DMS114 treated with DMSO at 0.1 percent for 48 hours (cell line): ENCODE data around the gene HSD3B7.
"Not testable (repeated sequence)": the region's sequence is repeated elsewhere in the genome, so short reads cannot be mapped to it uniquely, and the experiment has no call there.

Experiments
- DNase-seq: peaks from one replicate; lab custom pipeline; 2025; ENCODE audit not compliant: unreplicated experiment; lab: John Stamatoyannopoulos, UW

The HSD3B7 gene

DNA sequence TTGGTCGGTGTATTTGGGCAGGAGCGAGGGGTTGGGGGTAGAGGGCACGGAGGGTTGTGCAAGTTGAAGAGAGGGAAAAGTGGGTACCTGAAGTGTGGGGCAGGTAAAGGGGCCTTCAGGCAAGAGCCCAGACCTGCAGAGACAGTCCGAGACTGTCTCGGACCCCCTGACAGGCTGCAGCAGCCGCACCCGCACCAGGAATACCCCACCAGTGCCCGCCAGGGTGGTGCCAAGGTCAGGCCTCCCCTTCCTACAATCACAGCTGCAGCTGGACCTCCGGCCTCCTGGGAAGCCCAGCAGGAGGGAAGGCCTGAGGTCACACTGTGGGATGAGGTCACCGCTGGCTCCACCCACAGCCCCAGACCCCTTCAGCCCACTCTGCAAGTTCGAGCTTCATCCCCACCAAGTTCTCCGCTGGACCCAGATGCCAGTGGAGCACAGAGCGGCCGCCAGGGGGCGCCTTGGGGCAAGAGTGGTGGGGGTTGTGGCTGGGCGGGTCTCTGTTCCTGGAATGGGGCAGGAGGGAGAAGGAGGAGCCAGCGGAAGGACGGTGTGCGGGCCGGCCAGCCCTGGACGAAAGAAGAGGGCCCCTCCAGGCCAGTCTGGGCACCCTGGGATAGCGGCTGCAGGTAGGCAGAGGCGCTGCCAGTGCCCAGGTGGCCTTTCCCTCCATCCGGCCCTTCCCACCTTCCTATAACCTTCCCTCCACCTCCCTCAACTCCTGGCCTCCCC, at the start of gene HSD3B7:
Gene HSD3B7 (plus strand): TSS at position 539 of the 732 bp plus-strand sequence. CDS start 452 bp downstream, outside the sequence.
- peak; percentile 49 for DNase-seq

DNA sequence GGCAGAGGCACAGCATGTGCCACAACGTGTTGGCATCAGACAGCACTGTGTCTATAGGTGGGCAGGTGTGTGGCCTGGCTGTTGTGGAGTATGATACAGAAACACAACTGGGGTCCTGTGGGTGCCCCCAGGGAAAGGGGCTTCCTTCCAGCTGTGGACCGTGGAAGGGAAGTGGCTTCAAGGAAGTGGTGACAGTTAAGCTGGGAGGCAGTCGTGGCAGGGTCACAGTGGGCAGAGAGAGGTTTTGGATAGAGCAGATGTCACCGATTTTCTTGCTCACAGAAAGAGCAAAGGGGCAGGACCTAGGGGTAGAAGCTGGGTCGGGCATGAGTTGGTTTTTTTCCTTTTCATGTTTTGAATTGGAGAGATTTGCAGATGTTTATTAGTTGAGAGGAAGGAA, 47.3 kb upstream of the HSD3B7 start:
- DNase-seq: no peak

DNA sequence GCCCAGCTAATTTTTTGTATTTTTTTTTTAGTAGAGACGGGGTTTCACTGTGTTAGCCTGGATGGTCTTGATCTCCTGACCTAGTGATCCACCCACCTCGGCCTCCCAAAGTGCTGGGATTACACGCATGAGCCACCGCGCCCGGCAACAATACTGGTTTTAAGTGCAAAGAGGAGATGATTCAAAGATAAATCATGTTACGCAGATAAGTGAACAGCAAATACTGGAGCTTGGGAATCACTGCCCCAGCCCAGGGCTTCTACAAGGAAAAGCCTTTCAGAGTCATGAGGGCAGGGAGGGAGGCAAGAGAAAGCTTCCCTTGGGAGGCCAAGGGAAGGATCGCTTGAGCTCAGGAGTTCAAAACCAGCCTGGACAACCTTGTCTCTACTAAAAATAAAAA, 45.4 kb upstream of the HSD3B7 start:
- DNase-seq: not testable (repeated sequence)

DNA sequence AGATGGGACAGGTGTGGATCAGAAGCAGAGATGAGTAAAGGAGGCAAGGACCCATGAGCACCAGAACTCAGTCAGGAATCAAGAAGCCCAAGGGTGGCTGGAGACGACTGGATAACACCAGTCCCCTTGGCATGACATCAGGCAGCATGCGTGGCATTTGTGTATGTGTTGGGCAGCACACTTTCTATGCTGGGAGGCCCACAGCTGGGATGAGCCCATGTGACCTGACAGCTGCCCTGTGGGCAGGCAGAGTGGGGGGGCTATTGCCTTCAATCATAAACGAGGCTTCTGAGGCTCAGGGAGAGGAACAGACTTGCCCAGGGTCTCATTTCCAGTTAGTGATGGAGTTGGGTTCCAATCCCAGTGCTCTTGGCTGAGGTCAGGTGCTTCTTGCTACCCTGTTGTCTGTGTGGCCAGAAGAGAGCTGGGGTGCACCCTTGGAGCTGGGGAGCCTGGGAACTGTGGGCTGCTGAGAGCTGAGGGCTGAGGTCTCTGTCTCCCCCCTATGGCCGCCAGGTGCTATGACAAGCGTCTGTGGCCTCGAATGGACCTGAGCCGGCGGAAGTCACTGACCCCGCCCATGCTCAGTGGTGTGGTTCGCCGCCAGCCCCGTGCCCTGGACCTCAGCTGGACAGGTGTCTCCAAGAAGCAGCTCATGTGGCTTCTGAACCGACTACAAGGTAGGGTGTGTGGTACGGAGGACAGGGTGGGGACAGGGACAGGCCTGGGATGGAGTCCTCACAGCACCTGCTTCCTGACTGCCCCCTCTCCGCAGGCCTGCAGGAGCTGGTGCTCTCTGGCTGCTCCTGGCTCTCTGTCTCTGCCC, 43.2 kb upstream of the HSD3B7 start:
- peak; percentile 15 for DNase-seq

DNA sequence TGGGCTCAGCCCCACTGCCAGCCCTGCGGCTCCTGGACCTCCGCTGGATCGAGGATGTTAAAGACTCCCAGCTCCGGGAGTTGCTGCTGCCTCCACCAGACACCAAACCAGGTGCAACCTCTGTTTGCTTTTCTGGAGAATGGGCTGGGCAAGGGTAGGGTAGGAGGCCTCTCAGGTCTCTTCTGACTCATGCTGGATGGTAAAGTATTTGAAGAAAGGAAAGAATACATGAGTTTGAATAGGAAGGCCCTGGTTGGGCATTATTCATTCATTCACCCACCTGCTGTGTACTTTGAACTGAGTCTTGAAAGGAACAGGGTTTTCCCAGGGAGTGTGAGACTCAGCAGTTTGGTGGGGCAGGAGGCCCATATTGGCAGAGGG, 42.6 kb upstream of the HSD3B7 start:
- no peak for DNase-seq

DNA sequence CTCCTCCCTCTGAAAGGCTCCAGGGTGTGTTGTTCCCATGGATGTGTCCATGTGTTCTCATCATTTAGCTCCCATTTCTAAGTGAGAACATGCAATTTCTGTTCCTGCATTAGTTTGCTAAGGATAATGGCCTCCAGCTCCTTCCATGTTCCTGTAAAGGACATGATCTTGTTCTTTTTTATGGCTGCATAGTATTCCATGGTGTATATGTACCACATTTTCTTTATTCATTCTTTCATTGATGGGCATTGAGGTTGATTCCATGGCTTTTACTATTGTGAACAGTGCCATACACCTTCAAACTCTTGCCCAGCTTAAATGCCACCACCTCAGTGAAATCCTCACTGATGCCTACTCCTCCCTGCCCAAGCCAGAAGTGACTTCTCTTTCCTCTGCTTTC, 40.7 kb upstream of the HSD3B7 start:
- no peak for DNase-seq

DNA sequence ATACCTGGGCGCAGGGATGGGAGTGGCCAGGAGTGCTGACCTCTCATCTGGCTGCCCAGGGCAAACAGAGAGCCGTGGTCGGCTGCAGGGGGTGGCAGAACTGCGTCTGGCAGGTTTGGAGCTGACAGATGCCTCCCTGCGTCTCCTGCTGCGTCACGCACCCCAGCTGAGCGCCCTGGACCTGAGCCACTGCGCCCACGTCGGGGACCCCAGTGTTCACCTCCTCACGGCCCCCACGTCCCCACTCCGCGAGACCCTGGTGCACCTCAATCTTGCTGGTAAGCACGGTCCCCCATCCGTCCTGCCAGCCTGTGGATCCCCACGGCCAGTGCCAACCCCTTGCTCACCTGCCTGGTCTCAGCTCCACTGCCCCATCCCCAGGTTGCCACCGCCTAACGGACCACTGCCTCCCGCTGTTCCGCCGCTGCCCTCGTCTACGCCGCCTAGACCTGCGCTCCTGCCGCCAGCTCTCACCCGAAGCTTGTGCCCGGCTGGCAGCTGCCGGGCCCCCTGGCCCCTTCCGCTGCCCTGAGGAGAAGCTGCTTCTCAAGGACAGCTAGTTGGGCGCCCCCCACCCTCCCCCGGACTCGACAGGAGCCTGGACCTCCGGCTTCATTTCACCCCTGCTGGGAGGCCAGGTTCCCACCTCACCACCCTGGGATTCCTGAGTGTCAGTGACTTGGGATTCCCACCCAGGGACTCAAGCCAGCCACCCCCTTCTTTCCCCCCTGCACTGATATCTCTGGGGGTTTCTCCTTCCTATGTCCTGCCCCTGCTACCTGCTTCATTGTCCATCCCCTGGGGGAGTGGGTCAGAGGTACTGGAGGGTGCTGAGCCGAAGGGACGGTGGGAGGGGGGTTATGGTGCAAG, 38.1 kb upstream of the HSD3B7 start:
- DNase-seq: no peak

DNA sequence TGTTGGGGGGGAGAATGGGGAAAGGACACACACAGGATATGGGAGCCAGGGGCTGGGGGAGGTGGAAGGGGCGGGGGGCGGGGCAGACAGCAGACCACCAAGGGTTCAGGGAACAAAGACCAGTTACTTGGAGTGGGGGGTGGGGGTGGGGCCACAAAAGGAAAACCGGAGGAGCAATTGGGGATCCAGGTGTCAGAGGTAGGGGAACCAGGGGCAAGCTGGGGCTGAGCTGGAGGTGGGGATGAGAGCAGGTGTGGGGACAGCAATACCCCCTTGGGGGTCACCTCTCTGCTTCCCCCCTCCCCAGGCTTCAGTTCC, 37.5 kb upstream of the HSD3B7 start:
- DNase-seq: no peak

DNA sequence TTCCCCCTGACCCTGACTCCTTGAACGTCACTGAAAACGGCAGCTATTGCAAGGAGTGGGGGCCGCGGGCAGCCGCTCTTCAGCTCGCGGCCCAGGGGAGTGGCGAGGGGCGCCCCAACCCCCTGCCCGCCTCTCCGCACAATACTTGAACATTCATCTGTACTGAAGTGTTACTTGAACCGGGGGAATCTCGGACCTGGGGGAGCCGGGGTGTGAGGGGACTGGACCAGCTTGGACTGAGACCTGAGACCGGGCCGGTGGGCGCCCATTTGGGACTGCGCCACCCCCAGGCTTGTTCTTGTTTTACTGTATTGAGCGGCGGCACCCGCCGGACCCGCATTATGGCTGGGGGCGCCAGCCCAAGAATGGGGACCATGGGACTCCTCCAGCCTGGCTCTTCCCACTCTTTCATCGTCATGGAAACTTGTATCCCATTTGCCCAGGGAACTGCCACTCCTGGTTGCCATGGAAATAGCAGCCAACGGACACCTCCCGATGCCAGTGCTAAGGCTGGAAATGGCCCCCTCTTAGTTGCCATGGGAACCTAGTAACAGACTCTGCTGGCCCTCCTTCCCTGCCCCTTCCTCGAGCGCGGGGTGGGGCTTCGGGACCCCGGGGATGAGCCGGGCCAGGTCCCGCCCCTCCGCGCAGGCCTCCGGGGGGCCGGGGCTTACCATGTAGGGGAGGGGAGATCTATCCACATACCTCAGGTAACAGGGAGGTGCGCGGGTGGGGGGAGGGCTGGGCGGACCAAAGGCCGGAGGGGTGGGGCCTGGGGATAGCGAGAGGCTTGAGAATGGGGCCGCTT, 36.9 kb upstream of the HSD3B7 start:
- peak; percentile 98 for DNase-seq

DNA sequence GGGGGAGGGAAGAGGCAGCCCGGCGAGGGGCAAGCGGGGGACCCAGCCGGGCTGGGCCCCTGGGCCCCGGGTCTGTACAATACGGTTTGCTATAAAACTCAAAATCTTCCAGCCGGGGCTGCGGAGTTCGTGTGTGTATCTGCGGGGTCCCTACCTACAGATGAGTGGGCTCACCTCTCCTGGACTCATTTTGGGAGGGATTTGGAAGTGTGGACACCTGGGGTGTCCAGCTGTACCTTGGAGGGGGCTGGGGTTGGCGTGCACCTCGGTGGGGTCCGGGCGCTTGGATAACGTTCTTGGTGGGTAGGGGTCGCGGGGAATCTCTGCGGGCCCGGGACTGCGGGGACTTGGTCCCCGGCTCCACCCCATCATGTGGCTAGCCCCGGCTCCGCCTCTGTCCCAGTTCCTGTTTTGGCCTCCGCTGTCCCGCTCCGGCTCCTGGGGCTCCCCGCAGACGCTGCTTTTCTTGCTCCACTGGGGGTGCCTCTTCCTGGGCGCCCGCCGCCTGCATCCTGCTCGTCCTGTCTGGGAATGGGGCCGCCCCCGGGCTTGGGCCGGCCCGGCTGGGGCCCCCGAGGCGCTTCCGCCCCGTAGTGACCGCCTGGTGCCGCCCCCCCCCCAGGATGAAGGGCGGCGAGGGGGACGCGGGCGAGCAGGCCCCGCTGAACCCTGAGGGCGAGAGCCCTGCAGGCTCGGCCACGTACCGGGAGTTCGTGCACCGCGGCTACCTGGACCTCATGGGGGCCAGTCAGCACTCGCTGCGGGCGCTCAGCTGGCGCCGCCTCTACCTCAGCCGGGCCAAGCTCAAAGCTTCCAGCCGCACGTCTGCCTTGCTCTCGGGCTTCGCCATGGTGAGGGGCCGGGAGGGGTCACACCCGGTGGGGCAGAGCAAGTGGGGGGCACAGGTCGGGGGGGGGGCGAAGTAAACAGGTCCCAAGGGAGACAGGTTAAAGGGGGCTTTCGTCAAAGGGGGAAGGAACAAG, 36.0 kb upstream of the HSD3B7 start, which contains the start of gene ORAI3:
Gene ORAI3 (plus strand): TSS at position 402 of the 983 bp plus-strand sequence. CDS start 222 bp downstream, at position 624.
- peak; percentile 50 for DNase-seq

DNA sequence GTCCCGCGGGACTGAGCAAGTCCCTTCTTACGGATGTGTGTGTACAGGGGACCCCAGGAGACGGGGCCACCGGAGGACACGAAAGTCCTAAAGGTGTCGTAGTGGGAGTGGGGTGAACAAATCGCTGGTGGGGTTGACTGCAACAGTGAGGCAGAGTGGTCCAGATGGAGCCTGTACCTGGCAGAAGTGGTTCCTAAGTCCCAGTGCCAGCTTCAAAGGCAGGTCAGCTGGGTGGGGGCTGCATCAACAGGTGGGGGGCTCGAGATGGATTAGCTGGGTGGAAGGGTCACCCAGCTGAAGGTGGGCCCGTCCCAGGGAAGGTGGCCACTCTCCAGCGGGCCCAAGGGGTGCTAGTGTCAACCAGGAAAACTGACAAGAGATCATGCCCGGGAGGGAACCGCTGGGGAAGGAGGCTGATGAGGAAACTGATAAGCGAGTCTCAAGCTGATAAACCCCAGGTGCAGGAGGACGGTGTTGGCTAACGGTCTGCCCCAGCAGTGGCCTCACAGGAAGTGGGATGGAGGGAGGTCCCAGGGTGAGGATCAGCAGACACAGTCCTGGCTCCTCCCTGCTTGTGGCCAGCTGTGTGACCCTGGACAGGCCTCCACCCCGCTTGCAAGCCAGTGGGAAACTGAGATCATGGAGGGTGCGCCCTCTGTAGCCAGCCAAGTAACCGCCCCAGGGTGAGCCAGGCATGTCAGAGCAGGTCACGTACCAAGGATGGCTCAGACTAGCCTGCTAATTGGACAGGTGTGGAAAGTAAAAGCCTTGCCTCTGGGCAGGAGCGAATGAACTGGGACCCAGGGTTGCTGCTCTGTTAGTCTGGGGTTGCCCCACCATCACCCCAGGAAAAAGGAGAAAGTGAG, 35.1 kb upstream of the HSD3B7 start:
- DNase-seq: no peak

DNA sequence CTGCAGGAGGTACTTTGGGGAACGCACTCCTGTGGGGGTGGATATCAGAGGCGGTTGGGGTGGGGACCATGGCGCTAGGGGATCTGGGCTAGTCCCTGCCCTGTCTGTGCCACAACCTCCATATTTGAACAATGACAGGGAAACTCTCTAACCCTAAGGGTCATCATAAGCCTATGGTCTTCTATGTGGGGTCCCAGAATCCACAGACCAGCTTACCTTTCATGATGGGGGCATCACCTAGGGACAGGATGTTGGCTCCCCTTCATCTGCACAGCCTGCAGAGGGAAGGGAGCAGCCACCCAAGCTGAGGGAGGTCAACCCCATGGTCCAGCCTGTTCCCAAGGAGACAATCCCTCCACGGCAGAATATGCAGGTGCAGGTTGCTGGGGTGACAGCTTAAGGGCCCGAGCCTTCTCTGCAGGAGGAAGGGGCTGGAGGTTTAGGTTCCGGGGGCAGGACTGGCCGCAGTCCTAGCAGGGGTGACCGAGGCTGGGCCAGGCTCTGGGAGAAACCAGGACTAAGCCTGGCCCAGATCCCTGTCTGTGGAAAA, 34.4 kb upstream of the HSD3B7 start:
- no peak for DNase-seq

DNA sequence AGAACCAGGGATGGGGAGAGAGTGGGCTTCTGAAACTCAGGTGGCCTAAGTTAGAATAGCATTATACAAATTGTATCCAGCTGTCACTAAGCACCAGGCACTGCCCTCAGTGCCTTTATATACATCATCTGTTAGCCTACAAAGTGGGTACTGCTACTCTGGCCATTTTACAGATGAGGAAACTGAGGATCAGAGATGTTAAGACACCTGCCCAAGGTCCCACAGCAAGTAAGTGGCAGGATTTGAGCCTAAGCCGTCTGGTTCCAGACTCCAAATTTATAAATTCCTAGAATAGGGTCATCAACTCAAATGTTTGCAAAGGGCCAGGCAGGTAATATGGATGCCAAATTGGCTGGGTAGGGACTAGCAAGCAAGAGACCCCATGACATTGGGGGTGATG, 33.8 kb upstream of the HSD3B7 start:
- DNase-seq: no peak

DNA sequence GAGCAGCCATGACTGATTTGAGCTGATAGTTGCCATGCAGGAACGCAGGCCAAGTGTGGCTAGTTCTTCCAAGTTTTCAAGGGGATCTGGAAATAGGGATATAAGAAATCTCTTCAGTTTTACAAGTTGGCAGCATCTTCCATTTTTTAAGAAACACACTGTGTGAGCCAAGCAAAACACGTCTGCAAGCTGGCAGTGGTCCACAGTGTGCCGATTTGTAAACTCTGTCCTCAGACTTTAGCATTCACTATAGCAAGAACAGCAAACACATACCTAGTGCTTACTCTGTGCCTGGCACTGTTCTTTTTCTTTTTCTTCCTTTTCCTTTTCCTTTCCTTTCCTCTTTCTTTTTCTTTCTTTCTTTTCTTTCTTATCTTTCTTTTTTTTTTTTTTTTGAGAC, 33.3 kb upstream of the HSD3B7 start:
- DNase-seq: no peak

DNA sequence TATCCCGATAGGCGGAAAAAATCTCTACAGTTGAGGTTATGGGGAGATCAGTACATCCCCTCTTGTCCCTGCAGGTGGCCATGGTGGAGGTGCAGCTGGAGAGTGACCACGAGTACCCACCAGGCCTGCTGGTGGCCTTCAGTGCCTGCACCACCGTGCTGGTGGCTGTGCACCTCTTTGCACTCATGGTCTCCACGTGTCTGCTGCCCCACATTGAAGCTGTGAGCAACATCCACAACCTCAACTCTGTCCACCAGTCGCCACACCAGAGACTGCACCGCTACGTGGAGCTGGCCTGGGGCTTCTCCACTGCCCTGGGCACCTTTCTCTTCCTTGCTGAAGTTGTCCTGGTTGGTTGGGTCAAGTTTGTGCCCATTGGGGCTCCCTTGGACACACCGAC, 31.9 kb upstream of the HSD3B7 start:
- no peak for DNase-seq

DNA sequence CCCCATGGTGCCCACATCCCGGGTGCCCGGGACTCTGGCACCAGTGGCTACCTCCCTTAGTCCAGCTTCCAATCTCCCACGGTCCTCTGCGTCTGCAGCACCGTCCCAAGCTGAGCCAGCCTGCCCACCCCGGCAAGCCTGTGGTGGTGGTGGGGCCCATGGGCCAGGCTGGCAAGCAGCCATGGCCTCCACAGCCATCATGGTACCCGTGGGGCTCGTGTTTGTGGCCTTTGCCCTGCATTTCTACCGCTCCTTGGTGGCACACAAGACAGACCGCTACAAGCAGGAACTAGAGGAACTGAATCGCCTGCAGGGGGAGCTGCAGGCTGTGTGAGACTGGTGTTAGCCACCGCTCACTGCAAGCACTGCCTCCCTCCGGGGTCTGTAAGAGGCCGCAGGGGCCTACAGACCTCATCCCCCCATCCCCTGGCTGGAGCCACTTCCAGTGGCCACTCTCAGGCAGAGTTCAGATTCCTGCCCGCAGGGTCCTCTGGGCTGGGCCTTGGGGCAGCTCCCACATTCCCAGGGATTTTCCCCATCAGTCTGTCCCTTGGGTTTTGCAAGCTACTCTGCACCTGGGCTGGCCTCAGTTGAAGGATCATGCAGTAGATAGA, 31.4 kb upstream of the HSD3B7 start:
- DNase-seq: peak; percentile 43

DNA sequence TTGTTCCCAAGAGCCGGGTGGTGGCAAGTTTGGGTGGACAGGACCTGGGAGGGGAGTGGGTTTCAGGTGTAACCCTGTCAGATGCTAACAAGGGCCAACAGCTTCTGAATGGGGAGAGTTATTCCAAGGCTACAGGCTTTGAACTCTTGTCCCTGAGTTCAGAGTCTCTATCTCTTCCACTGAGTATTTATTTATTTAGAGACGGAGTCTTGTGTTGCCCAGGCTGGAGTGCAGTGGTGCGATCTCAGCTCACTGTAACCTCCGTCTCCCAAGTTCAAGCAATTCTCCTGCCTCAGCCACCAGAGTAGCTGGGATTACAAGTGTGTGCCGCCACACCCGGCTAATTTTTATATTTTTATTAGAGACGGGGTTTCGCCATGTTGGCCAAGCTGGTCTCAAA, 30.0 kb upstream of the HSD3B7 start:
- DNase-seq: no peak
